ENCODE measurements around the gene IL1RN. TPM values are rescaled to one million over a fixed set of nuclear protein-coding genes. Genes with fewer than 3 reads are reported as not detected.

Gene IL1RN
- total and polyA plus RNA-seq, 2 of the 13 experiments (the other 11 are each of a cell fraction or from before 2014, with no cell fraction given): 21.2 to 101 TPM

- TF ChIP-seq TBX3 (IDR thresholded peaks at IDR 0.05; ENCODE audit: borderline replicate concordance) (peak; percentile 24; the same call in 1 of the 2 replicates), ZNF430 (CRISPR knock-in tag; IDR thresholded peaks at IDR 0.05) (no peak), HIVEP1 (CRISPR knock-in tag; IDR thresholded peaks at IDR 0.05) (no peak), SIN3B (IDR thresholded peaks at IDR 0.05; ENCODE audit: low read length) (no peak), SNAPC2 (CRISPR knock-in tag; IDR thresholded peaks at IDR 0.05) (no peak), NFKBIZ (CRISPR knock-in tag; IDR thresholded peaks at IDR 0.05) (no peak), CTCF (CRISPR knock-in tag; IDR thresholded peaks at IDR 0.05) (no peak), TBL1XR1 (IDR thresholded peaks at IDR 0.05; ENCODE audit: borderline replicate concordance, low read length, partially characterized antibody) (no peak), PHF8 (CRISPR knock-in tag; IDR thresholded peaks at IDR 0.05) (peak; percentile 16; the same call in 1 of the 2 replicates), ZNF776 (CRISPR knock-in tag; IDR thresholded peaks at IDR 0.05) (no peak), ZNF775 (CRISPR knock-in tag; IDR thresholded peaks at IDR 0.05; ENCODE audit: borderline replicate concordance) (0 out of 2 replicates have a peak, but pooled peaks have one; percentile 61), ZFP36L1 (CRISPR knock-in tag; IDR thresholded peaks at IDR 0.05) (no peak), ZNF749 (CRISPR knock-in tag; IDR thresholded peaks at IDR 0.05; ENCODE audit: borderline replicate concordance) (no peak), HES4 (CRISPR knock-in tag; IDR thresholded peaks at IDR 0.05; ENCODE audit: borderline replicate concordance) (no peak), SMC3 (IDR thresholded peaks at IDR 0.05; ENCODE audit: low read length) (no peak), NR2C2 (CRISPR knock-in tag; IDR thresholded peaks at IDR 0.05; ENCODE audit: borderline replicate concordance) (peak; percentile 46; the same call in 1 of the 2 replicates), ZNF614 (CRISPR knock-in tag; IDR thresholded peaks at IDR 0.05; ENCODE audit: borderline replicate concordance) (no peak), BRCA1 (CRISPR knock-in tag; IDR thresholded peaks at IDR 0.05) (no peak), ETV5 (CRISPR knock-in tag; IDR thresholded peaks at IDR 0.05; ENCODE audit: borderline replicate concordance) (peak; percentile 66; the same call in 1 of the 2 replicates), KDM6A (CRISPR knock-in tag; IDR thresholded peaks at IDR 0.05; ENCODE audit: low read depth) (no peak; the same call in 1 of the 2 replicates), CREB1 (IDR thresholded peaks at IDR 0.05) (no peak), CREB1 (CRISPR knock-in tag; IDR thresholded peaks at IDR 0.05) (peak; percentile 85)
- TF ChIP-seq, protein P1, sequence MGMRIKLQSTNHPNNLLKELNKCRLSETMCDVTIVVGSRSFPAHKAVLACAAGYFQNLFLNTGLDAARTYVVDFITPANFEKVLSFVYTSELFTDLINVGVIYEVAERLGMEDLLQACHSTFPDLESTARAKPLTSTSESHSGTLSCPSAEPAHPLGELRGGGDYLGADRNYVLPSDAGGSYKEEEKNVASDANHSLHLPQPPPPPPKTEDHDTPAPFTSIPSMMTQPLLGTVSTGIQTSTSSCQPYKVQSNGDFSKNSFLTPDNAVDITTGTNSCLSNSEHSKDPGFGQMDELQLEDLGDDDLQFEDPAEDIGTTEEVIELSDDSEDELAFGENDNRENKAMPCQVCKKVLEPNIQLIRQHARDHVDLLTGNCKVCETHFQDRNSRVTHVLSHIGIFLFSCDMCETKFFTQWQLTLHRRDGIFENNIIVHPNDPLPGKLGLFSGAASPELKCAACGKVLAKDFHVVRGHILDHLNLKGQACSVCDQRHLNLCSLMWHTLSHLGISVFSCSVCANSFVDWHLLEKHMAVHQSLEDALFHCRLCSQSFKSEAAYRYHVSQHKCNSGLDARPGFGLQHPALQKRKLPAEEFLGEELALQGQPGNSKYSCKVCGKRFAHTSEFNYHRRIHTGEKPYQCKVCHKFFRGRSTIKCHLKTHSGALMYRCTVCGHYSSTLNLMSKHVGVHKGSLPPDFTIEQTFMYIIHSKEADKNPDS (CRISPR knock-in tag; IDR thresholded peaks at IDR 0.05): no peak; the same call in 1 of the 2 replicates
- TF ChIP-seq, protein P2, sequence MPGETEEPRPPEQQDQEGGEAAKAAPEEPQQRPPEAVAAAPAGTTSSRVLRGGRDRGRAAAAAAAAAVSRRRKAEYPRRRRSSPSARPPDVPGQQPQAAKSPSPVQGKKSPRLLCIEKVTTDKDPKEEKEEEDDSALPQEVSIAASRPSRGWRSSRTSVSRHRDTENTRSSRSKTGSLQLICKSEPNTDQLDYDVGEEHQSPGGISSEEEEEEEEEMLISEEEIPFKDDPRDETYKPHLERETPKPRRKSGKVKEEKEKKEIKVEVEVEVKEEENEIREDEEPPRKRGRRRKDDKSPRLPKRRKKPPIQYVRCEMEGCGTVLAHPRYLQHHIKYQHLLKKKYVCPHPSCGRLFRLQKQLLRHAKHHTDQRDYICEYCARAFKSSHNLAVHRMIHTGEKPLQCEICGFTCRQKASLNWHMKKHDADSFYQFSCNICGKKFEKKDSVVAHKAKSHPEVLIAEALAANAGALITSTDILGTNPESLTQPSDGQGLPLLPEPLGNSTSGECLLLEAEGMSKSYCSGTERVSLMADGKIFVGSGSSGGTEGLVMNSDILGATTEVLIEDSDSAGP (CRISPR knock-in tag; IDR thresholded peaks at IDR 0.05; ENCODE audit: borderline replicate concordance): no peak
Measured at GRCh38 chr2:113156278-113157117, 29.1 kb downstream of the IL1RN start (continued).
